NCI-H1105 (cell line): Measurements from ENCODE around the gene TGFBR3.

Source experiments
- DNase-seq: peaks from one replicate; lab custom pipeline; 2025; lab: John Stamatoyannopoulos, UW

TGFBR3 gene

GRCh38 chr1:91635763-91636162 lies 250.2 kb downstream of the TGFBR3 start:
- no peak for DNase-seq

- no peak for DNase-seq
Measured at GRCh38 chr1:91633438-91633837, 252.5 kb downstream of the TGFBR3 start.

GRCh38 chr1:91631718-91632330 lies 254.1 kb downstream of the TGFBR3 start:
- no peak for DNase-seq

GRCh38 chr1:91630803-91631202 lies 255.1 kb downstream of the TGFBR3 start:
- no peak for DNase-seq
